ENCODE results near the gene BAG1.

BAG1 gene

DNA sequence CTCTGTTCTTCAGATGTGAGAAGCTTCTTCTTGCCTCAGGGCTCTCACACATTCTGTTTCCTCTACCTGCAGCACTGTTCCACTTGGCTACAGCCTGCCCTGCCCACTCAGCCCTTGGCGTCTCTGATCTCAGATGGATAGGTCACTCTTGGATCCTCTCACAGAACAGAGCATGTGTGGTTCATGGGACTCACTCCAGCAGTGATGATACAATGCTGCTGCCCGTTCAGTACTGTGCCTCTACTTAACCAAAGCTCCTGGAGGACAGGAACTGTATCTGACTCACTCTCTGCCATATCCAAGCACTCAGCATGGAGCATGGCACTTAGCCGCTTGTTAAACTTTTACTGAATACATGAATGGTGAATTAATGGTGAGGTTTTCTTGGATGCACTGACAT is 27.9 kb downstream of the BAG1 start:
- DNase-seq (ENCODE audit: low read depth), result no peak
- H3K4me3 ChIP-seq (ENCODE audit: low read depth, low read length), result no peak overlapping the region
- TF ChIP-seq, protein P1, sequence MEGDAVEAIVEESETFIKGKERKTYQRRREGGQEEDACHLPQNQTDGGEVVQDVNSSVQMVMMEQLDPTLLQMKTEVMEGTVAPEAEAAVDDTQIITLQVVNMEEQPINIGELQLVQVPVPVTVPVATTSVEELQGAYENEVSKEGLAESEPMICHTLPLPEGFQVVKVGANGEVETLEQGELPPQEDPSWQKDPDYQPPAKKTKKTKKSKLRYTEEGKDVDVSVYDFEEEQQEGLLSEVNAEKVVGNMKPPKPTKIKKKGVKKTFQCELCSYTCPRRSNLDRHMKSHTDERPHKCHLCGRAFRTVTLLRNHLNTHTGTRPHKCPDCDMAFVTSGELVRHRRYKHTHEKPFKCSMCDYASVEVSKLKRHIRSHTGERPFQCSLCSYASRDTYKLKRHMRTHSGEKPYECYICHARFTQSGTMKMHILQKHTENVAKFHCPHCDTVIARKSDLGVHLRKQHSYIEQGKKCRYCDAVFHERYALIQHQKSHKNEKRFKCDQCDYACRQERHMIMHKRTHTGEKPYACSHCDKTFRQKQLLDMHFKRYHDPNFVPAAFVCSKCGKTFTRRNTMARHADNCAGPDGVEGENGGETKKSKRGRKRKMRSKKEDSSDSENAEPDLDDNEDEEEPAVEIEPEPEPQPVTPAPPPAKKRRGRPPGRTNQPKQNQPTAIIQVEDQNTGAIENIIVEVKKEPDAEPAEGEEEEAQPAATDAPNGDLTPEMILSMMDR (IDR thresholded peaks at IDR 0.05; ENCODE audit: control insufficient read depth, extremely low read depth, insufficient read depth), result no peak

GRCh38 chr9:33234511-33235467 is 29.7 kb downstream of the BAG1 start:
- TF ChIP-seq, protein P1 (IDR thresholded peaks at IDR 0.05; ENCODE audit: control insufficient read depth, extremely low read depth, insufficient read depth), result no peak
- DNase-seq (ENCODE audit: low read depth), result no peak
- no peak overlapping the region for H3K4me3 ChIP-seq (ENCODE audit: low read depth, low read length)

GRCh38 chr9:33233626-33234342 is 30.7 kb downstream of the BAG1 start:
- TF ChIP-seq, protein P1 (IDR thresholded peaks at IDR 0.05; ENCODE audit: control insufficient read depth, extremely low read depth, insufficient read depth), result no peak
- peak; percentile 74 for DNase-seq (ENCODE audit: low read depth)
- no peak overlapping the region for H3K4me3 ChIP-seq (ENCODE audit: low read depth, low read length)

GRCh38 chr9:33232815-33233214 is 31.7 kb downstream of the BAG1 start:
- no peak for DNase-seq (ENCODE audit: low read depth)
- TF ChIP-seq, protein P1 (IDR thresholded peaks at IDR 0.05; ENCODE audit: control insufficient read depth, extremely low read depth, insufficient read depth), result no peak

GRCh38 chr9:33231623-33231942 is 32.9 kb downstream of the BAG1 start:
- TF ChIP-seq, protein P1 (IDR thresholded peaks at IDR 0.05; ENCODE audit: control insufficient read depth, extremely low read depth, insufficient read depth), result no peak
- H3K4me3 ChIP-seq (ENCODE audit: low read depth, low read length), result no peak overlapping the region
- DNase-seq (ENCODE audit: low read depth), result no peak

More at GRCh38 chr9:33232815-33233214, 31.7 kb downstream of the BAG1 start:
- no peak overlapping the region for H3K4me3 ChIP-seq (ENCODE audit: low read depth, low read length)

- H3K4me3 ChIP-seq (ENCODE audit: low read depth, low read length), result no peak overlapping the region
- TF ChIP-seq, protein P1 (IDR thresholded peaks at IDR 0.05; ENCODE audit: control insufficient read depth, extremely low read depth, insufficient read depth), result no peak
- no peak for DNase-seq (ENCODE audit: low read depth)
Observed at GRCh38 chr9:33230756-33231622, 33.5 kb downstream of the BAG1 start.
